SIG-M5 treated with dmso at 0.1 percent for 504 hours (cell line): ENCODE measurements around the gene IFT81.
"Not testable (repeated sequence)": the region's sequence is repeated elsewhere in the genome, so short reads cannot be mapped to it uniquely, and the experiment has no call there.

Source experiments
- DNase-seq: peaks from one replicate; lab custom pipeline; 2025; ENCODE audit not compliant: unreplicated experiment; lab: John Stamatoyannopoulos, UW

The IFT81 gene

DNA sequence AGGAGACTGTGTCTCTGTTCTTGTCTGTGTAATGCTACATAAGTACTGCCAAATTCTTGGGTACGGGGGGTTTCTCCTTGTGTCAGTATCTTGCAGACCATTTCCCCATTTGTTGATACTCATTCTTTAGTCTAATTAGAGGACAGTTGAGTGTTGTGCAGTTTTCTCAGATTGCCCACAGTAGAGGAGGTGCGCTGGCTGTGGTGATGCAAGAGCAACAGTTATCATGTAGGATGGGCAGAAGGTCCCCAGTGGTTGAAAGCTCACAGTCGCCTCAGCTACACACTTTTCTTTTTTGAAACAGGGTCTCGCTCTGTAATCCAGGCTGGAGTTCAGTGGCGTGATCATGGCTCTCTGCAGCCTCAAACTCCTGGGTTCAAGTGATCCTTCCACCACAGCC lies 119.1 kb downstream of the IFT81 start:
- peak; percentile 63 for DNase-seq

DNA sequence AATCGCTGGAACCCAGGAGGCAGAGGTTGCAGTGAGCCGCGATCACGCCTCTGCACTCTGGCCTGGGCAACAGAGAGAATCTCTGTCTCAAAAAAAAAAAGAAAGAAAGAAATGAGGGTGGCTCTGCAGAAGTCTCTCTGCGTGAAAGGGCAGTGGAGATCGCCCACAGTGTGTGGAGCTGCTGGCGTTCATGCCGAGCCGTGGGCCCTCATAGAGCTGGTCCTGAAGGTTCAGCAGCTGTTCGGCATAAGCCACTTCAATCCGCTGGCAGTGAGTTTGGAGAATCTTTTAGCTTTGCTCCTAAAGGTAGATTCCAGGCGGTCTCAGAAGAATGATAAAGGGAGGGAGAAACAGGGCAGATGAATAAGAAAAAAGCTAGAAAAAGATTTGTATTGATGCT lies 120.2 kb downstream of the IFT81 start:
- no peak for DNase-seq

DNA sequence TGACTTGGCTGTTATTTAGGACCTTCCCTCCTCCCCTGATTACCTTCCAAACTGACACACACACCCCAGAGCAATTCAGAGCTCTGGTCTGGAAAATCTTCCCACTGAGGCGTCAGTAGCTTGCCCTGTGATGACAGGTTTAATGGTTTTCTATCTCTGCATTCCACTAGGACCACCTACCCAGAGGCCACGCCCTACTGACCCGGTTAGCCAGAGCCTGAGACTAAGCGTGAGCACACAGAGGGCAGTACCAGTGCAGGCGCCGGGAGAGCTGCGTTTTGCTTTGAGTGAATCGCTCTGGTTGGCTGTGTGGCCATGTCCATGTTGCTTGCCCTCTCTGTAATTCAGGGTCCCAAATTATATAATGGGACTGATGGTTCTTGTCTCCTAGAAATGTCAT lies 120.7 kb downstream of the IFT81 start:
- DNase-seq, result no peak

DNA sequence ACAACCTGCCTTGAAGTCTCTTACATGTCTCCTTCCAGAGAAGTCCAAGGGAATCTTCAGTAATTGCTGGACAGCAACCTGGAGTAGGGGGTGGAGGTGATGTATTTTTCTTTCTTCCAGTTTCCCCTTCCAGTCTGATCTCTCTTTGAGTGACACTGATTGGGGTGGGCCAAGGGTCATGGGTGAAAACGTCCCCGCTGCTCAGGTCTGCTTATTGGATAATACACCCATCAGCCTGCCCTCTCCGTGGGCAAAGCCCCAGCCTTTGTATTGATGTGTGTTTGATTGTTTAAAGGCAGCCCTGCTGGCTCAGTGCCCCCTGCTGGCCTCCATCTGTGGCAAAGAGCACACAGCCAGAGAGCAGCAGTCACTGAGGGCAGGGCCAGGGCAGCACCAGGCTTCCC lies 121.2 kb downstream of the IFT81 start:
- peak; percentile 42 for DNase-seq

DNA sequence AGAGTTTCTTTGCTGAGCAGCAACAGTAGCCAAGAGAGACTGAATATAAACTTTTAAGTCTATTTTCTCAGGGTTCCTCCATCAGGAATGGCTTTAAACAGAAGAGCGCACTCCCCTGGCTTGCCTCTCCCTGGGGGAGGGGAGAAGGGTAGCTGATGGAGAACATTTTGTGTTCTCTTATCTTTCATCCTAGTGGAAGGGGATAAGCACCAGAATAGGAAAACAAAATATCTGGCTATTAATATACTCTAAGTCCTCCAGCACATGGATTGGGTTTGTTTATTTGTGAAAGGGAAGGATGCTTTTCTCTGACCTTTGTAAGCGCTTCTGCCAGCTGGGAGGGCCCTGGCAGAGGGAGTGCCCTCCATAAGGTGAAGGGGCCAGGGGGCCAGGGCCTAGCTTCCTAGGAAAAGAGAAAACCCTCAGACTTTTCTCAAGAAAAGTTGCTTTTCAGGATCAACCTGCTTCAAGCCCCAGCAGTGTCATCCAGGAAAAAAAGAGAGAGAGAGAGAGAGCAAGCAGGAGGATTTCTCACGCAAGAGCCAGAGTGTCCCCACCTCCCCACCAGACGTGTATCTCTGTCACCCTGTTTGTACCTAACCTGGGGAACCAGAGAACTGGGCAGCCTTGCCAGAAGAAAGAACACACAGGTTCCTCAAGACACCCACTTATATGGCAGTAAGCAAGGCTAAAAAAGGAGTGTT lies 122.6 kb downstream of the IFT81 start:
- DNase-seq, result no peak

DNA sequence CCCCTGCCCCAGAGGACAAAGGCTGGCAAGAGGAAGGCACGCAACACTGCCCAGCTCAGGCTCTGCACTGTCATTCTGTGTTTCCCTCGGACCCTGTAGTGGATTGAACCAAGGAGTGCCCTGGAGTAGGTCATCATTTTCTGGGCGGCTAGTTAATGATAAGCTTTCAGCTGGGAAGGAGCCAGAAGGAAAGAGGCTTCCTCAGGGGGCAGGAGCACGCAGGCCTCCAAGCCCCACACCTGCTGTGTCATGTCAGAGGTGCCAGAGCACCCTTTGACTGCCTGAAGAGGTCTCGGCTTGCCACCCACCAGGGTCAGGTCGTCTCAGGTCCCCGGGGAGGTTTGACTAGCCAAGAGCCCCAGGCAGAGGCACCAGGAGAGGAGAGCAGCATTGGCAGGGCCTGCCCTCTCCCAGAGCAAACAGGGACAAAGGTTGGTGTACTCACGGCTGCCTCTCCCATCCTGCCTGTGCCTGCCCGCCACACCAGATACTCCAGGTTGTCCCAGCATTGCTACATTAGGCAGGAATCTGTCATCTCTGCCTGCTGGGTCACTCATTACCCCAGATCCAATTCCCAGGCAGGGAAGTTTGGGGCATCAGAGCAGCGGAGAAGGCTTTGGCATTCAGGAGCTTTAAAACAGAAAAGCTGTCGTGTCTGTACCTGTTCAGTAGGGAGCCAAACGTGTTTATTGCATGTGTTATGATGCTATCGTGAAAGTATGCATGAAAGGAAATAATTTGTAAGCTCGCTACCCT lies 123.4 kb downstream of the IFT81 start:
- no peak for DNase-seq

DNA sequence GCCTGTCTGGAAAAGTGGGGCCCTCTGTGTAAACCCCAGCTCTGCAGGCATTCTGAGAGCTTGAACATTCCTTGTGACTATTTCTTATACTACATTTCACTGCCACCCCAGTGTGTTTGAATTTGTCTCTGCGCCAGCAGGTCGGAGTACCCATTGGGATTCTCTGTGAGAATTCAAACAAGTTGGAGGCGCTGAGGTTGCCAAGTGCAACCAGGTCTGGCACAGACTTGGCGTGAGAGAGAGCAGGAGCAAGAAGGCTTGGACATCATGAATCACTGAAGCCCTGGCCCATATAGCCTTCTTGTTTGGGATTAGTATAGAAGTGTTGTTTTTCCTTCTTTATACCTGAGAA lies 123.9 kb downstream of the IFT81 start:
- no peak for DNase-seq

DNA sequence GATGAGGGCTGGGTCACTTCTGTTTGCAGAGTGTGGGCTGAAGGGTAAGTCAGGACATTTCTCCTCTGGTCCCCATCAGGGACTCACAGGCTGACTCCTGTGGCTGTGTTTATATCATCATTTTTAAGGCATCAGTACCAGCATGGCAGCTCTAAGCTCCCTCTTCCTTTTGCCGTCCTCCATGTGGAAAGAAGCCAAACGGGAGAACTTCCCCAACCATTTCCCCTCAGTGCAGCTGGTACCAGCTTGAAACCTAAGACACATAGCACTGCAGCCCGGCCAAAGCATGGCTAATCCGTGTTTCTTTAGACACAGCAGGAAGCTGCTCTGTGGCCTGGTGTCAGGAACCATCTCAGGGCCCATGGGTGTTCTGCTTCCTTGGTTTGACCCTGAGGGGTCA lies 124.9 kb downstream of the IFT81 start:
- no peak for DNase-seq

DNA sequence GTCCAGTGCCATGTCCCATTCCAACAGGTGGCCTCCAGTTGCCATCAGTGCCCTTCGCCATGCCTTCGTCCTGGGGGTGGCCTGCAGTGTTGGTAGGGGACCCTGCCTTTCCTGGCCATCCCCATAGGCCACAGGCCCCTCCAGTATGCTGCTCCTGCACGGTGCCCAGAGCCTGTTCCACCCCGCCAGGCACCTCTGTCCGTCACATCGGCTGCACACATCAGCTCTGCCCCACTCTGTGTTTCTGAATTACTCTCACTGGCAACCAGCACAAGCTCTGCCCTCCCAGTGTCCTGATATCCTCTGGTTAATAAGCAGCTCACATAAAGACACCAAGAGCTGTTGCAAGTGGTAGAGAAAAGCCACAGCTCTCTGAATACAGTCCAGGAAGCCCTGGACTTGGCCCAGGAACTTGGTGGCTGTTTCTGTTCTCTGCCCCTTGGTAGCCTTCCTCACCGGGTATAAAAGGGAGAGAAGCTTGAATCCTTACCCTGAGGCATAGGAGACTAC lies 125.6 kb downstream of the IFT81 start:
- DNase-seq, result no peak

DNA sequence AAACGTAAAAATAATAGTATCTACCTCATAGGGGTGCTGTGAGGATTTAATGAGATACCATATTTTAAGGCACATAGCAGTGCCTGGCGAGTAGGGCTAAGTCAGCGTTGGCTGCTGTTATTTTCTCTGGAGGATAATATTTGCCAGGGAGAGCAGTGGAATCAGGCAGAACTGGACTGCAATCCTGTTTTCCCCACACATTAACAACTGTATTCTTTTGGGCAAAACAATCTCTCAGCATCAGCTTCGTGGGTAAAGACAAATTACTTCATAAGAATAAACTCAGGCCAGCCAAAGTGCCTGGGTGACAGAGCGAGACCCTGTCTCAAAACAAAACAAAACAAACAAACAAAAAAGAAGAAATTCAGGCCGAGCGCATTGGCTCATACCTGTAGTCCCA lies 127.2 kb downstream of the IFT81 start:
- no peak for DNase-seq

DNA sequence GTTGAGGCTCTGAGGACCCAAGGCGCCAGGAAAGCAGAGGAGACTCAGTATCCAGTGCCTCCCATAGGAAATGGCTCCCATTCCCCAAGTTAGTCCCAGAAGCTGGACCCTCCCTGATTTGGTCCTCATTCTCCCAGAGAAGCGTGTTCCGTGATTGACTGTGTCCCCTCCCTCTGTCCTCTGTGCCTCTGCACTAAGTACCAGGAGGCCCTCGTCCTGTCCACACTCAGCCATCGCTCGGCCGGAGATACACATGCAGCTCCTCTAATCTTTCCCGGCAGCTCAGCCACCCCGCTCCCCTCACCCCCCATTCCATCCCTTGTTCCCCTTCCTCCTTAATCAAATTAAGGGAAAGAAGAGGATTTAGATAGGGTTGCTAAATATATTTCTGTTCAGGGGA lies 128.6 kb downstream of the IFT81 start:
- DNase-seq, result no peak

DNA sequence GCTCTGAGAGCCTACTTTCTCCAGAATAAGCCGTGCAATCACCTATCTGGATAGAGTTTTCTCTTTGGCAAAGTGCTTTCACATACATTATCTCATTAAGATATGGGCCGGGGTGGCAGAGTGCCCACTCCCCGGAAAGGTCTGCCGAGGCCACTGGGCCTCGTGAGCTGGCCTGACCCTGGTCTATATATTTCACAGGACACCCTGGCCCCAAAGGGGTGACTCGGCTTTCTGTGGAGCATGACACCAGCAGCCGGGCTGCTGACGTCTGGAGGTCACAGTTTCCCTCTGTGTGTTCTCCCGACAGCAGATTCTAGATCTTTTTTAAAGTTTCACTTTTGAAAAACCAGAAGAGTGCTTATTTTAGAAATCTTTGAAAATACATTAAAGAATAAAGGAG lies 129.0 kb downstream of the IFT81 start:
- no peak for DNase-seq

DNA sequence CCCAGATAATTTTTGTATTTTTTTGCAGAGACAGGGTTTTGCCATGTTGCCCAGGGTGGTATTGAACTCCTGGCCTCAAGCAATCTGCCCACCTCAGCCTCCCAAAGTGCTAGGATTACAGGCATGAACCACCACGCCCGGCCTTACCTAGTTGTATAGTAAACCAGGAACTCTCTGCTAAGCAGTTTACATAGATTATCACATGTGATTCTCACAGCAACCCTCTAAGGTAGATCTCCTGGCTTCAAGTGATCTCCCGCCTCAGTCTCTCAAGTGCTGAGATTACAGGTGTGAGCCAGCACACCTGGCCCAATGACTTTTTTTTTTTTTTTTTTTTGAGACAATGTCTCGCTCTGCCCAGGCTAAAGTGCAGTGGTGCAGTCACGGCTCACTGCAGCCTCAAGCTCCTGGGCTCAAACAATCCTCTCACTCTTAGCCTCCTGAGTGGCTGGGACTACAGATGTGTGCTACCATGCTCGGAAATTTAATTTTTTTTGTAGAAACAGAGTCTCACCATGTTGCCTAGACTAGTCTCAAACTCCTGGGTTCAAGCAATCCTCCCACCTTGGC lies 130.9 kb downstream of the IFT81 start:
- no peak for DNase-seq

DNA sequence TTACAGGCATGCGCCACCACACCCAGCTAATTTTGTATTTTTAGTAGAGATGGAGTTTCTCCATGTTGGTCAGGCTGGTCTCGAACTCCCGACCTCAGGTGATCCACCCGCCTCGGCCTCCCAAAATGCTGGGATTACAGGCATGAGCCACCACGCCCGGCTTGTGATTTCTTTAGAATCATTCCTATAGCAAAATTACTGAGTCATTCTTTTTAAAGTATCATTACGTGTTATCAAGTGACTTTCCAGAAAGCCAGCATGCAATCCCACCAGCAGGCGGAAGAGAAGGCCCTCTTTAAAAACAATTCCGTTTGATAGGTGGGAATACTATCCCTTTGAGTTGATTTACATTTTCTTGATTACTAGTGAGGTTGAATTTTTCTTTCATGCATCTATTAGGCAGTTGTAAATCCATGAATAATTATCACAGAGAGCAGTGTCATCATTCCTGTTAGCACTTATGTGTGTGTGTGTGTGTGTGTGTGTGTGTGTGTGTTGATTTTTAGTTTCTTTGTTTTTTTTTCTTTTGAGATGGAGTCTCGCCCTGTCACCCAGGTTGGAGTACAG lies 131.8 kb downstream of the IFT81 start:
- not testable (repeated sequence) for DNase-seq

DNA sequence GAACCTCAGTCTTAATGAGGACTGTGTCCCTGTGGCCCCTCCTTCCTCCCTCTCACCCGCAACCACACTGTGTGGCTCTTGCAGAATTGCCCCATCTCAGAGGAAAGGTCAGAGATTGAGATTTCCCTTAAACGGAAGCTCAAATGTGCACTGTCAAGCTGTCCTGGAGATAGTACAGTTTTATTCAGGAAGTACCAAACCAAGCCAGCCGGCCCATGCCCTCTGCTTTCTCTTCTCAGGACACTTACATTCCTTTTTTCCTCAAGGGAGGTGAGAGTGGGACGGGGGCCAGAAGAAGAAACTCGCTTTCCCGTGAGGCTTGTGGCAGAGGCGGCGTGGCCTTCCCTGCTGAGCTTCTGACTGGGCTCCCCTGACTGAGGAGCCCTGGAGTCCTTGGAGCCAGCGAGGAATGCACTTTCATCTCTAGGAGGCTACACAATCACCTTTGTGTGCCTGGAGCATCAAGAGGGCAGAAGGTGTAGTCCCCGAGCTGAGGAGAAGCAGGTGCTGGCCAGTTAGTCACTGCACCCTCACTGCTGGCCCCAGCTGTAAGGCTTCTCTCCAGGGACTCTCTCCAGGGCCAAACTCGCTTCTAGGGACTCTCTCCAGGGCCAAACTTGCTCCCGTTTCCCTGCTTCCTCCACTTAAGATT lies 132.7 kb downstream of the IFT81 start:
- peak; percentile 74 for DNase-seq

DNA sequence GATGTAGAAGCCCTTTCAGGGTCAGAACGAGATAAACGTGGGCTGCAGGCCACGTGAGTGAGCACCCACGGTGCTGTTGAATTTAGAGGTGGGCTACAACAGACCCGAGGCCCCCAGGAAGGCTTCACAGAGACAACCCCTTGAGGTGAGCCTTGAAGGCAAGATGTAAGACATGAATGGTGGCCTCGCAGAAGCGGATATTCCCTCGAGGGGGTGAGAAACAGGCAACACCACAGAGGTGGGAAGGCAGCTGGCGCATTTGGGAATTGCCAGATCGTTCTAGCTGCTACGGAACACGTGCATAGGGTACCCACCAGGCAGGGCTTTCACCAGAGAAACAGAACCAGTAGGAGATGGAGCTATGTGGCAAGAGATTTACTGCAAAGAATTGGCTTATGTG lies 134.3 kb downstream of the IFT81 start:
- no peak for DNase-seq

DNA sequence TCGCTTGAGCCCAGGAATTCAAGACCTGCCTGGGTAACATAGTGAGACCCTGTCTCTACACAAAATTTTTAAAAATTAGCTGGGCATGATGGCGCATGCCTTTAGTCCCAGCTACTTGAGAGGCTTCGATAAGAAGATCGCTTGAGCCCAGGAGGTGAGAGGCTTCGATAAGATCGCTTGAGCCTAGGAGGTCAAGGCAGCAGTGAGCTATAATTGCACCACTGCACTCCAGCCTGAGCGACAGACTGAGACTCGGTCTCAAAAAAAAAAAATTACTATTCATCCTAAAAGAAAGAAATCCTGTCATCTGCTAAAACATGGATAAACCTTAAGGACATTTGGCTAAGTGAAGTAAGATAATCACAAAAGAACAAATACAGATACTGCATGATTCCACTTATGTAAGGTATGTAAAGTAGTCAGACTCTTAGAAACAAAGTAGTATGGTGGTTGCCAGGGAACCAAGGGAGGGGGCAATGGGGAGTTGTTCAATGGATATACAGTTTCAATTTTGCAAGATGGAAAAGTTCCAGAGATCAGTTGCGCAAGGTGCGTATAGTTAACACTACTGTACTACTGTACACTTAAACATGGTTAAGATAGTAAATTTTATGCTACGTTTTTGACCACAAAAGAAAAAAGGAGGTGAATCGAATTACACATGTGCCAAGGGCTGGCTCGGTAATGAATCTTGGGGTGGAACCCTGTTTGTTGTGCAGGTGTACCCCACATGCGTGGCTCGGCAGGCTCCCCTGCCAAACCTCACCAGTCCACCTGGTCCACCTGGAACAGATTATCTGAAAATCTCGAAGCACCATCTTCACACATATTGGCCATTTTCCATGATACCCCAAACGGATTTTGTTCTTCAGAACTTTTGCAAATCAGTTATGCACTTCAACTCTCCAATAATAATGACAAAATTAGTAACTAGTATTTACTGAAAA lies 138.6 kb downstream of the IFT81 start:
- DNase-seq, result peak; percentile 51

DNA sequence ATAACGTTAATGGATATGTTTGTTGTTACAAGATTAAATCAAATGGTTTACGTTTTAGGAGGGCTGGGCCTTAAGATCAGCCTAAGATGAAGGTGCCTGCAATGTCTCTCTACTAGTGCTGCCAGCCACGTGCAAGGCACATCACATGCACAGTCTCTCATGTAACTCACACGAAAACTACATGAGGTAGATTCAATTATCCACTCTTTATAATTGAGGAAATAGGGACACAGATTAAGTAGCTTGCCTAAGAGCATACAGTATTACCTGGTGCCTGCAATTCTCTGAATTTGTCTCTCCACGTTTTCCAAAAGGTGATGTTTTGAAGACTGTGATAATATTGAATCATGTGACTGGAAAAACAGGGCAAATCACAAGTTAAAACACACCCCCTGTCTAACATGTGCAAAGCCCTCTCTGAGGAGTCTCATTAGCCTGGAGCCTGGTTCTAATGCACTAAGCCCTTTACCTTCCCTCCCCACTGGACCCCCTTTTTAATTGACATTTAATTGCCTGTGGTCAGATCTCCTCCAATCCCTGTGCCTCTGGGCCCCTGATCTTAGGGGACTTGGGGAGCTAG lies 142.3 kb downstream of the IFT81 start:
- DNase-seq, result no peak

DNA sequence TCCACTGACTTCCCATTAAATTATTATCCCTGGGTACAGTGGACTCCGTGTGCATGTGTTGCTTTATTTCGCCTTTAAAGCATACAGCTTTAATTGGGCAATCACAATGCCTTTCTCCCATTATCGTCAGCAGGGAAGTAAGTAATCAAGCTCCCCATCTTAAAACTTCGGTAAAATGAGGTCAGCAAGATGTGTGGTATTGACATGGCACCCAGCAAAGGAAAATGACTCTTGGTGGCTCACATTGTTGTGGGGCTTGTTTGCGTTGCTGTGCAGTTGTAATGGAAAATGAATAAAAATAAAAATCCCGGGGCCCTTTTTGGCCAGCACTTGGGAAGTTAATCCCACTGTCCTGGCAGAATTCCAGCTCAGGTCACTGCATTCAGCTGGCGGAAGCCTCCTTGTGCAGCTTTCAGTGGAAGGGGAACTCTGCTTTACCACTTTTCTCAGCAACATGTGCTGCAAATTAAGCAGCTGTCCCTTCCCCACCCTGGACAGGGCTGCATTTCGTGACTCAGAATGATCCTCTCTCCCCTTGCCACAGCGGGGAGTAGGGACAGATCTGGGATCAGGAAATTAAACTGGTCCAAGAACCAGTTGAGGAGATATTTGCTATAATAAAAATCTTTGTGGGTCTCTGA lies 142.9 kb downstream of the IFT81 start:
- DNase-seq, result no peak
